SIG-M5 treated with dmso at 0.1 percent for 504 hours (cell line): ENCODE data around the gene OR6N1.

Experiments used
- DNase-seq: peaks from one replicate; lab custom pipeline; 2025; ENCODE audit not compliant: unreplicated experiment; lab: John Stamatoyannopoulos, UW

OR6N1 gene

GRCh38 chr1:158771950-158772866, at the start of gene OR6N1:
Gene OR6N1, minus strand, starts transcription at chr1:158772195. Its CDS starts 5,513 bp downstream, at chr1:158766682.
- DNase-seq, result no peak

- no peak for DNase-seq
Measured at GRCh38 chr1:158821723-158822122, 49.7 kb upstream of the OR6N1 start.

- peak; percentile 69 for DNase-seq
Measured at GRCh38 chr1:158819461-158820443, 47.8 kb upstream of the OR6N1 start.

GRCh38 chr1:158818975-158819431, 47.0 kb upstream of the OR6N1 start:
- peak; percentile 43 for DNase-seq

- peak; percentile 88 for DNase-seq
Measured at GRCh38 chr1:158818560-158818959, 46.6 kb upstream of the OR6N1 start.

GRCh38 chr1:158814970-158815369, 43.0 kb upstream of the OR6N1 start:
- no peak for DNase-seq

- DNase-seq, result peak; percentile 78
Measured at GRCh38 chr1:158813164-158813563, 41.2 kb upstream of the OR6N1 start.

- DNase-seq, result no peak
Measured at GRCh38 chr1:158812336-158812735, 40.3 kb upstream of the OR6N1 start.

- peak; percentile 82 for DNase-seq
Measured at GRCh38 chr1:158810311-158810710, 38.3 kb upstream of the OR6N1 start.

- peak; percentile 92 for DNase-seq
Measured at GRCh38 chr1:158809862-158810261, 37.9 kb upstream of the OR6N1 start.

GRCh38 chr1:158809256-158809655, 37.3 kb upstream of the OR6N1 start:
- DNase-seq, result peak; percentile 77

- DNase-seq, result no peak
Measured at GRCh38 chr1:158806916-158807536, 35.0 kb upstream of the OR6N1 start.

GRCh38 chr1:158803678-158804077, 31.7 kb upstream of the OR6N1 start:
- no peak for DNase-seq

GRCh38 chr1:158801396-158801795, 29.4 kb upstream of the OR6N1 start:
- peak; percentile 22 for DNase-seq

- DNase-seq, result peak; percentile 9
Measured at GRCh38 chr1:158800526-158800925, 28.5 kb upstream of the OR6N1 start.

- peak; percentile 2 for DNase-seq
Measured at GRCh38 chr1:158799689-158800088, 27.7 kb upstream of the OR6N1 start.

GRCh38 chr1:158798531-158798930, 26.5 kb upstream of the OR6N1 start:
- no peak for DNase-seq

- DNase-seq, result no peak
Measured at GRCh38 chr1:158794247-158794646, 22.3 kb upstream of the OR6N1 start.

GRCh38 chr1:158793604-158794003, 21.6 kb upstream of the OR6N1 start:
- peak; percentile 16 for DNase-seq

GRCh38 chr1:158781104-158781503, 9.1 kb upstream of the OR6N1 start, which contains the start of gene OR6N2:
Gene OR6N2, minus strand, starts transcription at chr1:158781204. Its CDS starts 3,569 bp downstream, at chr1:158777635.
- DNase-seq, result no peak

- DNase-seq, result no peak
Measured at GRCh38 chr1:158754420-158754819, 17.6 kb downstream of the OR6N1 start, which contains the start of gene OR6K6. Gene OR6K6, plus strand, starts transcription at chr1:158754720. Its CDS starts 168 bp downstream, at chr1:158754888.
